Measurements from ENCODE around the gene OR10H1. TPM values are rescaled to one million over a fixed set of nuclear protein-coding genes. Genes with fewer than 3 reads are reported as not detected.
A peak's percentile ranks its signal among the peaks of the same experiment; 100 is the strongest.
"Not testable (repeated sequence)": the region's sequence is repeated elsewhere in the genome, so short reads cannot be mapped to it uniquely, and the experiment has no call there.

OR10H1 gene
- total and polyA plus RNA-seq, 8 donors = 0.03 TPM; not detected in 7

DNA sequence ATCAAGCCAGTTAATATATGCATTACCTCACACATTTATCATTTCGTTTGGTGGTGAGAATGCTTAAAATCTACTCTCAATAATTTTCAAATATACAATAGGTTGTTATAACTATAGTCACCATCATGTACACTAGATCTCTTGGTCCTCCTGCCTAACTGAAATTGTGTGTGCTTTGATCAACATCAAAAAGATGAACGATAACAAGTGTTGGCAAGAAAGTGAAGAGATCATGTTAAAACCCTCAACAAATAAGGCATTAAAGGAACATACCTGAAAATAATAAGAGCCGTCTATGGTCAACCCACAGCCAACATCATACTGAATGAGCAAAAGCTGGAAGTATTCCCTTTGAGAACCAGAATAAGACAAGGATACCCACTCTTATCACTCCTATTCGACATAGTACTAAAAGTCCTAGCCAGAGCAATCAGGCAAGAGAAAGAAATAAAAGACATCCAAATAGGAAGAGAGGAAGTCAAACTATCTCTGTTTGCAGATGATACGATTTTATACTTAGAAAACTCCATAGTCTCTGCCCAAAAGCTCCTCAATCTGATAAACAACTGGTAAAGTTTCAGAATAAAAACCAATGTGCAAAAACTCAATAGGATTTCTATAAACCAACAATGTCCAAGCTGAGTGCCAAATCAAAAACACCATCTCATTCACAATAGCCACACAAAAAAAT, 27.9 kb upstream of the OR10H1 start:
- no peak for TF ChIP-seq CTCF (IDR thresholded peaks at IDR 0.05)
- Histone ChIP-seq H3K36me3 (no peaks in the 10 kb centered on the region), H3K27ac (no peak overlapping the region), H3K4me1 (no peaks in the 10 kb centered on the region), H3K4me3 (no peak overlapping the region), H3K27me3 (no peaks in the 10 kb centered on the region), H3K9me3 (no peaks in the 10 kb centered on the region)
- FAIRE-seq = no peak
- intact Hi-C loops (cut with DNase I) = no loop called here
- WGBS, 2 donors = 44 to 47% methylated on average over 5 of the region's 5 CpGs
- ATAC-seq = no peak
- DNase-seq = no peak

DNA sequence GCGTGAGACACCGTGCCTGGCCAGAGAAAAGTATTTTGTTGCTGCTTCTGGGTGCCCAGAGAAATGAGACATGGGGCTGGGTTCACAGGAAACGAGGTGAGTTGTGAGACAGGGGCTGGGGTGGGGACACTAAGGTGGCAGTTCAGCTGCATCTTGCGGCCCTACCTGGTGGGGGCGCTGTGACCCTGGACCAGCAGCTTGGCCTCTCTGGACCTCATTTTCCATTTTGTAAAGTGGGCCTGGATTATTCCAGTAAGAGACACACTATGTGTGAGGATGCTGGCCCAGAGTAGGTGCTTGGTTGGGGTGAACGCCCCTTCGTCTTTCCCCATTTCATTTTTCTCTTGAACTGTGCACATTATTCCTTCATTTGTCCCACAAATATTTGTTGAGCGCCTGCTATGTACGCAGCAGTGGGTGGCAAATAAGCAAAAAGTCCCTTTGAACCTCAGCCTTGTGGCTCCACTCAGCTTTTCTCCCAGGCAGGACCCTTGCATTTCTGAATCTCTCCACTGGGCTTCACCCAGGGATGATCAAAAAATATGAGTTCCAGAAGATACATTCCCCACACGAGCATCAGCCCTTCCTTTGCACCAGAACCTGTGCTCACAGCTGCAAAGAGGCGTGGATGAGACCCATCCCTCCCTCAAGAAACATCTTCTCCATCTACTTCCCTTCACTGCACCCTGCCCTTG, 26.6 kb upstream of the OR10H1 start:
- FAIRE-seq (no peak), ATAC-seq (no peak), DNase-seq (no peak)
- Histone ChIP-seq H3K36me3 (no peaks in the 10 kb centered on the region), H3K27ac (no peak overlapping the region), H3K4me3 (no peak overlapping the region), H3K9me3 (no peaks in the 10 kb centered on the region), H3K27me3 (no peaks in the 10 kb centered on the region), H3K4me1 (peaks cover 0 to 6% (median 5%) of the 10 kb centered on the region in 3 donors)
- 48 to 49% methylated on average over 11 of the region's 11 CpGs for WGBS, 2 donors
- intact Hi-C loops (cut with DNase I) = no loop called here
- no peak for TF ChIP-seq CTCF (IDR thresholded peaks at IDR 0.05)

DNA sequence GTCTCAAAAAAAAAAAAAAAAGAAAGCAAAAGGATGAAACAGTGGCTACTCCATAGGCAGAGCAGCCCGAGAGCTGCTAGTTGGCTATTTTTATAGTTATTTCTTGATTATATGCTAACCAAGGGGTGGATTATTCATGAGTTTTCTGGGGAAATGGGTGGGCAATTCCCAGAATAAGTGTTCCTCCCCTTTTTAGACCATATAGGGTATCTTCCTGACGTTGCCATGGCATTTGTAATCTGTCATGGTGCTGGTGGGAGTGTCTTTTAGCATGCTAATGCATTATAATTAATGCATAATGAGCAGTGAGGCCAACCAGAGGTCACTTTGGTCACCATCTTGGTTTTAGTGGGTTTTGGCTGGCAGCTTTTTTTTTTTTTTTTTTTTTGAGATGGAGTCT, 25.4 kb upstream of the OR10H1 start:
- Histone ChIP-seq H3K27me3 (no peaks in the 10 kb centered on the region), H3K36me3 (no peaks in the 10 kb centered on the region), H3K4me1 (peaks cover 0 to 6% (median 5%) of the 10 kb centered on the region in 3 donors), H3K27ac (no peak overlapping the region), H3K9me3 (no peaks in the 10 kb centered on the region), H3K4me3 (no peak overlapping the region)
- no peak for TF ChIP-seq CTCF (IDR thresholded peaks at IDR 0.05)
- ATAC-seq (no peak), FAIRE-seq (no peak), DNase-seq (no peak)
- WGBS, 2 donors = 56 to 73% methylated on average over 2 of the region's 2 CpGs
- intact Hi-C loops (cut with DNase I) = no loop called here

DNA sequence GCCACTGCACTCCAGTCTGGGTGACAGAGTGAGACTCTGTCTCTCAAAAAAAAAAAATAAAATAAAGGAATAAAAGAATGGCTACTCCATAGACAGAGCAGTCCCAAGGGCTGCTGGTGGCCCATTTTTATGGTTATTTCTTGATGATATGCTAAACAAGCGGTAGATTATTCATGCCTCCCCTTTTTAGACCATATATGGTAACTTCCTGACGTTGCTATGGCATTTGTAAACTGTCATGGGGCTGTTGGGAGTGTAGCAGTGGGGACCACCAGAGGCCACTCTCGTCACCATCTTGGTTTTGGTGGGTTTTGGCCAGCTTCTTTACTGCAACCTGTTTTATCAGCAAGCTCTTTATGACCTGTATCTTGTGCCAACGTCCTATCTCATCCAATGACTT, 24.4 kb upstream of the OR10H1 start:
- ATAC-seq; intact Hi-C loops (cut with DNase I); H3K27ac ChIP-seq; H3K9me3 ChIP-seq; H3K4me3 ChIP-seq; H3K36me3 ChIP-seq; DNase-seq; FAIRE-seq; H3K27me3 ChIP-seq; H3K4me1 ChIP-seq: not testable (repeated sequence)
- 56 to 71% methylated on average over 4 of the region's 4 CpGs for WGBS, 2 donors

- intact Hi-C loops (cut with DNase I) = no loop called here
Observed at GRCh38 chr19:15838351-15838750, 22.9 kb upstream of the OR10H1 start.

More at GRCh38 chr19:15838351-15838750, 22.9 kb upstream of the OR10H1 start:
- H3K9me3 ChIP-seq = no peaks in the 10 kb centered on the region
- H3K27me3 ChIP-seq = no peaks in the 10 kb centered on the region
- FAIRE-seq = no peak
- no peak for ATAC-seq
- no peak for DNase-seq
- peaks cover 0 to 6% (median 5%) of the 10 kb centered on the region in 3 donors for H3K4me1 ChIP-seq
- H3K4me3 ChIP-seq = no peak overlapping the region
- H3K27ac ChIP-seq = peak overlapping the region in 2 of 4 donors; percentile 97 to 99
- WGBS, 2 donors = 90 to 93% methylated on average over 3 of the region's 3 CpGs
- no peak for TF ChIP-seq CTCF (IDR thresholded peaks at IDR 0.05)
- no peaks in the 10 kb centered on the region for H3K36me3 ChIP-seq
